ENCODE data around the gene CCL21.

GRCh38 chr9:34662526-34663302 lies 47.2 kb downstream of the CCL21 start, which contains the start of gene CCL27:
- TF ChIP-seq CTCF (conservative IDR thresholded peaks at IDR 0.05) (no peak), ZFX (IDR thresholded peaks at IDR 0.05) (no peak)
